Activated naive CD4-positive, alpha-beta T cell treated with anti-CD3 and anti-CD28 coated beads, Interleukin-2, amount 50 U/mL, for 72 hours (primary cell): ENCODE measurements around the gene ZNF789. TPM values are rescaled to one million over a fixed set of nuclear protein-coding genes. Genes with fewer than 3 reads are reported as not detected.
"Not testable (repeated sequence)": the region's sequence is repeated elsewhere in the genome, so short reads cannot be mapped to it uniquely, and the experiment has no call there.

Experiments
- ATAC-seq, 2 donors: fragments of 150-1000 bp; cut with Tn5 transposase; 2 replicates each; pipeline ENCODE4 v1.10.0; 2021; ENCODE audit warnings: mild to moderate bottlenecking in 2 of 2, moderate library complexity in 2 of 2
- DNase-seq, 2 donors: peaks; one replicate each; pipeline ENCODE4 v3.0.0; 2021 to 2022; ENCODE audit warnings: low spot score in 2 of 2
- H3K27ac Mint-ChIP-seq, 2 donors: one replicate each; pipeline ENCODE4 v1.8.0; 2022; ENCODE audit warnings: mild to moderate bottlenecking in 2 of 2, mixed read lengths in 2 of 2
- H3K36me3 Mint-ChIP-seq, 2 donors: one replicate each; pipeline ENCODE4 v1.8.0; 2022; ENCODE audit warnings: mixed read lengths in 2 of 2
- H3K9me3 Mint-ChIP-seq, 2 donors: one replicate each; pipeline ENCODE4 v1.8.0; 2022; ENCODE audit warnings: mixed read lengths in 2 of 2
- total RNA-seq, 2 donors: library from RNA; stranded (reverse); gene quantifications; one replicate each; pipeline ENCODE4 v1.2.3, GENCODE V29; 2022

Gene ZNF789
- 10 to 100 TPM; 21.5 to 49.7 TPM for total RNA-seq

DNA sequence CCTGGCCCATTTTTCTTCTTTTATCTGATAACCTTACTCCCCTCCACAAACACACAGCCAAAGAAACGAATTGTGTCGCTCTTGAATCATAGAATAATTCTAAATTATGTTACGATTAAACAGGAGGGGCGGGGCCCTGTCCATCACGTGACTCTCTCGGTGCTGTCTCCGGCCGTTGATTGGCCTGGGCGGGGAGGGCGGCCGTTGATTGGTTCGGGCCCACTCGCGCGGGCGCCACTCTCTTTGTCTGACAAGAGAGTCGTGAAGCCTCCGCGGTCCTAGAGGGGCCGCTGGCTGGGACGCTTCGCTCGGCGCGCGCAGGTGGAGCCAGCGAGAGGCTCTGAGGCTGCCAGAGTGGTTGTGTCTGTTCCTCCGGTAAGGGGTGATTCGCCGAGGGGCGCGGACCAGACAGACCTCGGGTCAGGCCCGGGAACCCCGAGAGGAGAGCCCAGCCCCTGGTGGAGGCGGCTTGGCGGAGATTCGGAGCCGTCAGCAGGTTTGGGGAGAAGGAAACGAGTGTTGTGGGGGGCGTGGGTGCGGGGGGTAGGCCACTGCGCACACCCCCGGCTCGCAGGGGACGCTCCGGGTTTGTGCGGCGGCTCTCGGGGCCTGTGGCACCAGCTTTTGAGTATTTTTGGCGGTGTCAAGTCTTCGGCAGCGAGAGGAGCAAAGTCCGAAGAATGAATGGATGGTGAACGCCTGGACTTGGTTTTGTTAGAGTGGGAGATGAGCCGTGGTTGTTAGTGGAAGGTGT is at the start of gene ZNF789:
Gene ZNF789 (plus strand): TSS at position 330 of the 754 bp plus-strand sequence. CDS start 3,567 bp downstream, outside the sequence.
- Mint-ChIP-seq H3K27ac (peak within 1 kb of the TSS; percentile 87 to 94), H3K36me3 (peaks cover 17 to 29% of the 10 kb centered on the region in 2 donors), H3K9me3 (no peaks in the 10 kb centered on the region)
- DNase-seq (peak; percentile 95 to 96), ATAC-seq (peak; percentile 97 to 98)

- no peaks in the 10 kb centered on the region for H3K36me3 Mint-ChIP-seq
- peak overlapping the region in 1 of 2 donors; percentile 36 for H3K27ac Mint-ChIP-seq
- ATAC-seq (no peak), DNase-seq (no peak)
- no peaks in the 10 kb centered on the region for H3K9me3 Mint-ChIP-seq
Measured at GRCh38 chr7:99424932-99425730, 47.6 kb upstream of the ZNF789 start.

GRCh38 chr7:99428972-99429566 is 43.6 kb upstream of the ZNF789 start:
- Mint-ChIP-seq H3K36me3 (no peaks in the 10 kb centered on the region), H3K9me3 (no peaks in the 10 kb centered on the region), H3K27ac (peak overlapping the region in 1 of 2 donors; percentile 36)
- ATAC-seq (peak in 1 of 2 donors; percentile 13), DNase-seq (no peak)

- no peak overlapping the region for H3K27ac Mint-ChIP-seq
- no peak for ATAC-seq
- H3K36me3 Mint-ChIP-seq, result no peaks in the 10 kb centered on the region
- no peaks in the 10 kb centered on the region for H3K9me3 Mint-ChIP-seq
- no peak for DNase-seq
Measured at GRCh38 chr7:99429756-99430155, 42.9 kb upstream of the ZNF789 start.

- peak overlapping the region in 1 of 2 donors; percentile 40 for H3K27ac Mint-ChIP-seq
- not testable (repeated sequence) for DNase-seq, H3K36me3 Mint-ChIP-seq, H3K9me3 Mint-ChIP-seq, ATAC-seq
Measured at GRCh38 chr7:99431756-99432540, 40.7 kb upstream of the ZNF789 start.

DNA sequence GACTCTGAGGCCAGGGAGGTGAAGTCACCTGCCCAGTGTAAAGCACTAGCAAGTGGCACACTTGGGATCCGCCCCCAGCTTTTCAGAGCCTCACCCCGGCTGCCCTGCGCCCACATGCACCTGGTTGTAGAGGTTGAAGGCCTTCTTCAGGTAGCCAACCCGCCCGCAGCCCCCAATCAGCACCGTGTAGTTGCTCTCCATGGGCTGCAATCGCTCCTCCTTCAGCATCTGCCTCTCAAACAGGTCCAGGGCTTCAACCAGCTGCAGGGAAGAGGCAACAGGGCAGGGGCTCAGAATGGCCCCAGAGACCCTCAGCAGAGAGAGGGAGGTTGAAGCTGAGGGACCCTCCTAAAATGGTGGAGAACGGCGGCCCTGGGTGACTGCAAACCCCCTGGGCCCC is 39.5 kb upstream of the ZNF789 start:
- Mint-ChIP-seq H3K9me3 (no peaks in the 10 kb centered on the region), H3K36me3 (no peaks in the 10 kb centered on the region), H3K27ac (peak overlapping the region in 1 of 2 donors; percentile 64)
- no peak for ATAC-seq
- DNase-seq, result no peak

- ATAC-seq (peak; percentile 7 to 30), DNase-seq (no peak)
- Mint-ChIP-seq H3K9me3 (no peaks in the 10 kb centered on the region), H3K27ac (peak overlapping the region; percentile 89 to 99), H3K36me3 (peaks cover 12 to 28% of the 10 kb centered on the region in 2 donors)
Measured at GRCh38 chr7:99437946-99438572, 34.6 kb upstream of the ZNF789 start.

DNA sequence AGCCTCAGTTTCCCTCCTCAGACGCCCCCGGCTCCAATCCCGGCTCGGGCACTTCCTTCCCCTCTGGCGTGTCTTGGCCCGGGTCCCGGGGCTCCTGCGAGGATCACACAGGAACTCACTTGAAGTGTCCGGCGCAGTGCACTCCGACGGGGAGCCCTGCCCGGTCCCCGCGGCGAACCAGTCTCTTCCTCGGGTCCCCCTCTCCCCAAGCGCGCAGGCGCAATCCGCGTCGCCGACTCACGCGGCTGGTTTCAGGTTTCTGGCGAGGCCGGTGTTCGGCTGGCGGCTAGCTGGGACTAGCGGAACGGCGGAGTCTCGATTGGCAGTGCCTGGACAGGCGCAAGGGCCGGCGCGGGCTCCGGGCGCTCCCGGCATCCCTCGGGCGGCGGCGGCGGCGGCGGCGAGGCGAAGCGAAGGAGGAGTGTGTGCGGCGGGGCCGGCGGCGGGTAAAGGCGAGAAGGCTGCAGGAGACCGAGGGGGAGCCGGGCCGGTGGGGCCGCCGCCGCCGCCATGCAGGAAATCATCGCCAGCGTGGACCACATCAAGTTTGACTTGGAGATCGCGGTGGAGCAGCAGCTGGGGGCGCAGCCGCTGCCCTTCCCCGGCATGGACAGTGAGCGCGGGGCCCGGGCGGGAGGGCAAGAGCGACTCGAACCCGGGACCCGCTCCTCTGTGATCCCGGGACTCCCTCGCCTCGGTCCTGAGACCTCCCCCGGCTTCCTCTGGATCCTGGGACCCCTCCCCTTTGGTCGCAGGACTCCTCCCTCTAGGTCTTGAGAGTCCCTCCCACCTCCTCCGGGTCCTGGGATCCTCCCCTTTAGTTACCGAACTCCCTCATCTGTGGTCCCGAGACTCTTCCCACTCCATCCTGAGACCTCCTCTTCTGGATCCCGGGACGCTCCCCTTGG is 33.9 kb upstream of the ZNF789 start, which contains the start of the genes CPSF4 and PTCD1:
Gene CPSF4 (plus strand): TSS at position 371 of the 908 bp plus-strand sequence. CDS start 140 bp downstream, at position 511.
Gene PTCD1 (minus strand): TSS at position 226 of the 908 bp plus-strand sequence. CDS start 3,556 bp downstream, outside the sequence.
- peak; percentile 91 to 94 for DNase-seq
- ATAC-seq, result peak; percentile 89 to 92
- peak within 1 kb of the TSS; percentile 89 to 99 for H3K27ac Mint-ChIP-seq
- H3K9me3 Mint-ChIP-seq, result no peaks in the 10 kb centered on the region
- peaks cover 12 to 32% of the 10 kb centered on the region in 2 donors for H3K36me3 Mint-ChIP-seq

- ATAC-seq (no peak), DNase-seq (no peak)
- Mint-ChIP-seq H3K27ac (peak overlapping the region in 1 of 2 donors; percentile 89), H3K36me3 (peaks cover 19 to 41% of the 10 kb centered on the region in 2 donors), H3K9me3 (no peaks in the 10 kb centered on the region)
Measured at GRCh38 chr7:99440195-99440594, 32.5 kb upstream of the ZNF789 start.

DNA sequence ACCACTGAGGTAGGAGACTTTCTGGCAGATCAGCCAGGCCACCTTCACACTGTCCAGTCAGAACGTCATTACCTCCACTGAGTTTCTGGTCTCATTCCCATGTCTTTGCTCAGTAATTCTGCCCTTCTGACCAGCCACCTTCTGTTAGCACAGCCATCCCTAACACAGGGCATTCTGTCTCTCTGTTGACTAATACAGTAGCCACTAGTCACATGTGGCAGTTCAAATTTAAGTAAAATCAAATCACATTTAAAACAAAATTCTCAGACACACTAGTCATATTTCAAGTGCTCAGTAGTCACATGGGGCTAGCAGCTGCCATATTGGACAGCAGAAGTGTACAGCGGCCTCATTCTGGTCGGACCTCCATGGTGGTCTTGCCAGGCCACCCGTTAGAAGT is 26.6 kb upstream of the ZNF789 start:
- H3K36me3 Mint-ChIP-seq, result peaks cover 7 to 33% of the 10 kb centered on the region in 2 donors
- ATAC-seq, result no peak

DNA sequence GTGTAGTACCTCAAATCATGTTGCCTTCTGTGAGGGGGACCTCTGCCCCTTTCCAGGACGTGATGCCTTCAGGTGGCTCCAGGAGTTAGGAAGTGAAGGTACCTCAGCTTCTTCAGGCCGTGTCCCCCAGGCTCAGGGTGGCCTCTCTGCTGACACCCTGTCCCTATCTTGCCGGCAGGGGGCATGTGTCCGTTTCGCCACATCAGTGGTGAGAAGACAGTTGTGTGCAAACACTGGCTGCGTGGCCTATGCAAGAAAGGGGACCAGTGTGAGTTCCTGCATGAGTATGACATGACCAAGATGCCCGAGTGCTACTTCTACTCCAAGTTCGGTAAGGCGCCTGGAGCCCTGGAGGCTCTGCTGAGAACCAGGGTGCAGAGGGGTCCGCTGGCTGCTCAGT is 24.7 kb upstream of the ZNF789 start:
- Mint-ChIP-seq H3K36me3 (peaks cover 7 to 25% of the 10 kb centered on the region in 2 donors), H3K27ac (no peak overlapping the region), H3K9me3 (no peaks in the 10 kb centered on the region)
- DNase-seq (no peak), ATAC-seq (no peak)

More for the DNA sequence above, 26.6 kb upstream of the ZNF789 start:
- Mint-ChIP-seq H3K27ac (no peak overlapping the region), H3K9me3 (no peaks in the 10 kb centered on the region)
- no peak for DNase-seq

GRCh38 chr7:99448855-99449254 is 23.8 kb upstream of the ZNF789 start:
- ATAC-seq, result no peak
- DNase-seq, result no peak
- peak overlapping the region in 1 of 2 donors; percentile 55 for H3K27ac Mint-ChIP-seq
- H3K9me3 Mint-ChIP-seq, result no peaks in the 10 kb centered on the region
- peaks cover 7 to 20% of the 10 kb centered on the region in 2 donors for H3K36me3 Mint-ChIP-seq

GRCh38 chr7:99449326-99449725 is 23.4 kb upstream of the ZNF789 start:
- Mint-ChIP-seq H3K9me3 (no peaks in the 10 kb centered on the region), H3K36me3 (peaks cover 7 to 19% of the 10 kb centered on the region in 2 donors), H3K27ac (peak overlapping the region; percentile 9 to 81)
- ATAC-seq (no peak), DNase-seq (no peak)

DNA sequence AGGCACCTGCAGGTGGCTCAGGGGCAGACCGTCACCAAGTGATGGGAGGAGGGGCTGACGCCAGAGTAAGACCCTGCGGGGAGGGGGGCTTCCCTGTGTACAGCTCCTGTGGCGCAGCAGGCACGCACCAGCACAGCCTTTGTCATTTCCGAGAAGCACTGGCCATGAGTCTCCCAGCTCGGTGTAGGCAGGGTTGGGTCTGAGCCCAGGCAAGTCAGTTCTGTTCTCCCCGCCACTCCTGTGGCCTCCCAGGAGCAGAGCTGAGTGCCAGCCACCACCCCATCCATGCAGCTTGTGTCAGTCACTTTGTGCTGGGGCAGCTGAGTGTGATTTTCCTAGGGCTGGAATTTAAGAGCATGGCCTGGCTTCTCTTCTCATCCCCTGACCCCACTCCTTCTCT is 20.8 kb upstream of the ZNF789 start:
- Mint-ChIP-seq H3K27ac (peak overlapping the region; percentile 68 to 85), H3K36me3 (peaks cover 0 to 14% of the 10 kb centered on the region in 2 donors), H3K9me3 (no peaks in the 10 kb centered on the region)
- no peak for DNase-seq
- ATAC-seq, result no peak

- ATAC-seq (no peak), DNase-seq (no peak)
- peak overlapping the region; percentile 68 to 85 for H3K27ac Mint-ChIP-seq
- peaks cover 0 to 14% of the 10 kb centered on the region in 2 donors for H3K36me3 Mint-ChIP-seq
- H3K9me3 Mint-ChIP-seq, result no peaks in the 10 kb centered on the region
Measured at GRCh38 chr7:99452541-99452940, 20.1 kb upstream of the ZNF789 start.
